ENCODE measurements around the gene TMEM184A. TPM values are rescaled to one million over a fixed set of nuclear protein-coding genes. Genes with fewer than 3 reads are reported as not detected.
A peak's percentile ranks its signal among the peaks of the same experiment; 100 is the strongest.

TMEM184A gene
- total and polyA plus RNA-seq, 2 of the 13 experiments (the other 11 are each of a cell fraction or from before 2014, with no cell fraction given) = 9.5 to 20.4 TPM

DNA sequence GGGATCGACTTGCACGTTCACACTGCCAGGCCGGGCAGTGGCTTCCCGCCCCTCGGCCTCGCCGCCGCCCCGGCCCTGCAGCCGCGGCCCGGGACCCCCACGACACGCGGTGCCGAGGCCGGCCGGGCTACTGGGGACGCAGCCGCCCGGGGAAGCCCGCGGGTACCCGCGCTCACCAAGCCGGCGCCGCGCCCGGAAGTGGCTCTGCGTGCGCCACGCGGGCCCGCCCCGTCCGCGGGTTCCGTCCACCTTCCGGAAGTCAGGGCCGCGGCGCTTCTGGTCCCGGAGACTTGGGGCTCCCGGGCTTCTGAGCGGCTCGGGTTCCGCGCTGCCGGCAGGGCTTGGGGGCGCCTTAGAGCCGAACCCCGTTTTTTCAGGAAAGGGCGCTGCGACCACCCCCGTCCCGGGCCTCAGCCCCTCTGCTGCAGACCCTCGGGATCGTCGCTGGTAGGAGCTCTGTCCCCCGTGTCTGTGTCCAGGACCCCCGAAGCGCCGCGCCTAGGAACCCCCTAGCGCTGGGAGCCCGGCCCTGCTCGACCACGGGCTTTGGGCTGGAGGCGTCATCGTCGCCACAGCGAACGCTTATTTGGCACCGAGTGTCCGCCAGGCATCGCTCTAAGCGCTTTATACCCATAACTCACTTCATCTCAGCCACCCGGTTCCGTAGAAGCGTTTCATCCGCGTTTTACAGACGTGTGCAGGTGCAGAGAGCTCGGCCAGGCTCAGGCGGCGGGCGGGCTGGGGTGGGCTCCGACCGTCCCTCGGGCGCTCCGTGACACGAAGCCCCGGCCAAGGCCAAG, 14.0 kb upstream of the TMEM184A start, which contains the start of gene PSMG3 (continued):
- no peak; the same call in 1 of the 2 replicates for TF ChIP-seq ELF3 (CRISPR knock-in tag; IDR thresholded peaks at IDR 0.05)
- TF ChIP-seq, protein P1, sequence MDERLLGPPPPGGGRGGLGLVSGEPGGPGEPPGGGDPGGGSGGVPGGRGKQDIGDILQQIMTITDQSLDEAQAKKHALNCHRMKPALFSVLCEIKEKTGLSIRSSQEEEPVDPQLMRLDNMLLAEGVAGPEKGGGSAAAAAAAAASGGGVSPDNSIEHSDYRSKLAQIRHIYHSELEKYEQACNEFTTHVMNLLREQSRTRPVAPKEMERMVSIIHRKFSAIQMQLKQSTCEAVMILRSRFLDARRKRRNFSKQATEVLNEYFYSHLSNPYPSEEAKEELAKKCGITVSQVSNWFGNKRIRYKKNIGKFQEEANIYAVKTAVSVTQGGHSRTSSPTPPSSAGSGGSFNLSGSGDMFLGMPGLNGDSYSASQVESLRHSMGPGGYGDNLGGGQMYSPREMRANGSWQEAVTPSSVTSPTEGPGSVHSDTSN (CRISPR knock-in tag; IDR thresholded peaks at IDR 0.05) = no peak
- TF ChIP-seq, protein P2, sequence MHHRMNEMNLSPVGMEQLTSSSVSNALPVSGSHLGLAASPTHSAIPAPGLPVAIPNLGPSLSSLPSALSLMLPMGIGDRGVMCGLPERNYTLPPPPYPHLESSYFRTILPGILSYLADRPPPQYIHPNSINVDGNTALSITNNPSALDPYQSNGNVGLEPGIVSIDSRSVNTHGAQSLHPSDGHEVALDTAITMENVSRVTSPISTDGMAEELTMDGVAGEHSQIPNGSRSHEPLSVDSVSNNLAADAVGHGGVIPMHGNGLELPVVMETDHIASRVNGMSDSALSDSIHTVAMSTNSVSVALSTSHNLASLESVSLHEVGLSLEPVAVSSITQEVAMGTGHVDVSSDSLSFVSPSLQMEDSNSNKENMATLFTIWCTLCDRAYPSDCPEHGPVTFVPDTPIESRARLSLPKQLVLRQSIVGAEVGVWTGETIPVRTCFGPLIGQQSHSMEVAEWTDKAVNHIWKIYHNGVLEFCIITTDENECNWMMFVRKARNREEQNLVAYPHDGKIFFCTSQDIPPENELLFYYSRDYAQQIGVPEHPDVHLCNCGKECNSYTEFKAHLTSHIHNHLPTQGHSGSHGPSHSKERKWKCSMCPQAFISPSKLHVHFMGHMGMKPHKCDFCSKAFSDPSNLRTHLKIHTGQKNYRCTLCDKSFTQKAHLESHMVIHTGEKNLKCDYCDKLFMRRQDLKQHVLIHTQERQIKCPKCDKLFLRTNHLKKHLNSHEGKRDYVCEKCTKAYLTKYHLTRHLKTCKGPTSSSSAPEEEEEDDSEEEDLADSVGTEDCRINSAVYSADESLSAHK (CRISPR knock-in tag; IDR thresholded peaks at IDR 0.05; ENCODE audit: borderline replicate concordance) = no peak
- no peak for TF ChIP-seq CEBPG (CRISPR knock-in tag; IDR thresholded peaks at IDR 0.05)
- no peak for TF ChIP-seq ZNF572 (CRISPR knock-in tag; IDR thresholded peaks at IDR 0.05)
- no peak for TF ChIP-seq PITX1 (CRISPR knock-in tag; IDR thresholded peaks at IDR 0.05)
- TF ChIP-seq, protein P3, sequence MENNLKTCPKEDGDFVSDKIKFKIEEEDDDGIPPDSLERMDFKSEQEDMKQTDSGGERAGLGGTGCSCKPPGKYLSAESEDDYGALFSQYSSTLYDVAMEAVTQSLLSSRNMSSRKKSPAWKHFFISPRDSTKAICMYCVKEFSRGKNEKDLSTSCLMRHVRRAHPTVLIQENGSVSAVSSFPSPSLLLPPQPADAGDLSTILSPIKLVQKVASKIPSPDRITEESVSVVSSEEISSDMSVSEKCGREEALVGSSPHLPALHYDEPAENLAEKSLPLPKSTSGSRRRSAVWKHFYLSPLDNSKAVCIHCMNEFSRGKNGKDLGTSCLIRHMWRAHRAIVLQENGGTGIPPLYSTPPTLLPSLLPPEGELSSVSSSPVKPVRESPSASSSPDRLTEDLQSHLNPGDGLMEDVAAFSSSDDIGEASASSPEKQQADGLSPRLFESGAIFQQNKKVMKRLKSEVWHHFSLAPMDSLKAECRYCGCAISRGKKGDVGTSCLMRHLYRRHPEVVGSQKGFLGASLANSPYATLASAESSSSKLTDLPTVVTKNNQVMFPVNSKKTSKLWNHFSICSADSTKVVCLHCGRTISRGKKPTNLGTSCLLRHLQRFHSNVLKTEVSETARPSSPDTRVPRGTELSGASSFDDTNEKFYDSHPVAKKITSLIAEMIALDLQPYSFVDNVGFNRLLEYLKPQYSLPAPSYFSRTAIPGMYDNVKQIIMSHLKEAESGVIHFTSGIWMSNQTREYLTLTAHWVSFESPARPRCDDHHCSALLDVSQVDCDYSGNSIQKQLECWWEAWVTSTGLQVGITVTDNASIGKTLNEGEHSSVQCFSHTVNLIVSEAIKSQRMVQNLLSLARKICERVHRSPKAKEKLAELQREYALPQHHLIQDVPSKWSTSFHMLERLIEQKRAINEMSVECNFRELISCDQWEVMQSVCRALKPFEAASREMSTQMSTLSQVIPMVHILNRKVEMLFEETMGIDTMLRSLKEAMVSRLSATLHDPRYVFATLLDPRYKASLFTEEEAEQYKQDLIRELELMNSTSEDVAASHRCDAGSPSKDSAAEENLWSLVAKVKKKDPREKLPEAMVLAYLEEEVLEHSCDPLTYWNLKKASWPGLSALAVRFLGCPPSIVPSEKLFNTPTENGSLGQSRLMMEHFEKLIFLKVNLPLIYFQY (CRISPR knock-in tag; IDR thresholded peaks at IDR 0.05; ENCODE audit: borderline replicate concordance) = peak; percentile 83
- peak; percentile 78 for TF ChIP-seq YY1 (IDR thresholded peaks at IDR 0.05; ENCODE audit: insufficient read depth, insufficient replicate concordance, low read depth, low read length)
- no peak for TF ChIP-seq FOXJ3 (CRISPR knock-in tag; IDR thresholded peaks at IDR 0.05; ENCODE audit: borderline replicate concordance)
- no peak for TF ChIP-seq GTF2F1 (IDR thresholded peaks at IDR 0.05; ENCODE audit: low read length)
- TF ChIP-seq SIN3B (IDR thresholded peaks at IDR 0.05; ENCODE audit: low read length) = peak; percentile 78; the same call in 1 of the 2 replicates
- TF ChIP-seq, protein P4, sequence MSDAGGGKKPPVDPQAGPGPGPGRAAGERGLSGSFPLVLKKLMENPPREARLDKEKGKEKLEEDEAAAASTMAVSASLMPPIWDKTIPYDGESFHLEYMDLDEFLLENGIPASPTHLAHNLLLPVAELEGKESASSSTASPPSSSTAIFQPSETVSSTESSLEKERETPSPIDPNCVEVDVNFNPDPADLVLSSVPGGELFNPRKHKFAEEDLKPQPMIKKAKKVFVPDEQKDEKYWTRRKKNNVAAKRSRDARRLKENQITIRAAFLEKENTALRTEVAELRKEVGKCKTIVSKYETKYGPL (CRISPR knock-in tag; IDR thresholded peaks at IDR 0.05) = no peak
- peak; percentile 47; the same call in 1 of the 2 replicates for TF ChIP-seq ZKSCAN8 (CRISPR knock-in tag; IDR thresholded peaks at IDR 0.05; ENCODE audit: borderline replicate concordance)
- TF ChIP-seq HNF4G (IDR thresholded peaks at IDR 0.05; ENCODE audit: borderline replicate concordance, low read depth, low read length) = peak; percentile 39
- TF ChIP-seq HNF4G (CRISPR knock-in tag; IDR thresholded peaks at IDR 0.05; ENCODE audit: borderline replicate concordance, low read depth) = 0 out of 2 replicates have a peak, but pooled peaks have one; percentile 18
- no peak for TF ChIP-seq CBX1 (IDR thresholded peaks at IDR 0.05; ENCODE audit: low read depth)
- TF ChIP-seq, protein P5, sequence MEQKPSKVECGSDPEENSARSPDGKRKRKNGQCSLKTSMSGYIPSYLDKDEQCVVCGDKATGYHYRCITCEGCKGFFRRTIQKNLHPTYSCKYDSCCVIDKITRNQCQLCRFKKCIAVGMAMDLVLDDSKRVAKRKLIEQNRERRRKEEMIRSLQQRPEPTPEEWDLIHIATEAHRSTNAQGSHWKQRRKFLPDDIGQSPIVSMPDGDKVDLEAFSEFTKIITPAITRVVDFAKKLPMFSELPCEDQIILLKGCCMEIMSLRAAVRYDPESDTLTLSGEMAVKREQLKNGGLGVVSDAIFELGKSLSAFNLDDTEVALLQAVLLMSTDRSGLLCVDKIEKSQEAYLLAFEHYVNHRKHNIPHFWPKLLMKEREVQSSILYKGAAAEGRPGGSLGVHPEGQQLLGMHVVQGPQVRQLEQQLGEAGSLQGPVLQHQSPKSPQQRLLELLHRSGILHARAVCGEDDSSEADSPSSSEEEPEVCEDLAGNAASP (CRISPR knock-in tag; IDR thresholded peaks at IDR 0.05; ENCODE audit: borderline replicate concordance) = peak; percentile 51
- TF ChIP-seq ZSCAN21 (CRISPR knock-in tag; IDR thresholded peaks at IDR 0.05; ENCODE audit: borderline replicate concordance) = no peak

Measured in HepG2 (cell line).